Stimulated activated CD8-positive, alpha-beta memory T cell treated with anti-CD3 and anti-CD28 coated beads, Interleukin-15, amount 100 ng/mL, for 4 hours (primary cell): ENCODE results near the gene SPAG16.
"Not testable (repeated sequence)": the region's sequence is repeated elsewhere in the genome, so short reads cannot be mapped to it uniquely, and the experiment has no call there.

Source experiments
- DNase-seq, 2 donors: peaks; one replicate each; pipeline ENCODE4 v3.0.0-alpha.2; 2020; ENCODE audit warnings: low read depth in 2 of 2

SPAG16 gene

DNA sequence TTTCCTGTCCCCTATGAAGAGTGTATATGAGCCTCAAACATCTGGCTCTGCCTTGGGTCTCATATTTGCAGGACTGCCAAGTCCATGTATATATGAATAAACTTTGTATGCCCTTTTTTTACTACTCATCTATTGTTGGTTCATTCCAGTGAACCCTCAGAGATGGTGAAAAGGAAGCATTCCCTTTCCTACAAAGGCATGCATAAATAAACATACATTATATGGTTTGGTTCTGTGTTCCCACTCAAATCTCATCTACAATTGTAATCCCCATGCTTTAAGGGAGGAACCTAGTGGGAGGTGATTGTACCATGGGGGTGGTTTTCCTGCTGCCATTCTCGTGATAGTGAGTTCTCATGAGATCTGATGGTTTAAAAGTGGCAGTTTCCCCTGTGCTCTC lies 534.2 kb downstream of the SPAG16 start:
- no peak for DNase-seq

DNA sequence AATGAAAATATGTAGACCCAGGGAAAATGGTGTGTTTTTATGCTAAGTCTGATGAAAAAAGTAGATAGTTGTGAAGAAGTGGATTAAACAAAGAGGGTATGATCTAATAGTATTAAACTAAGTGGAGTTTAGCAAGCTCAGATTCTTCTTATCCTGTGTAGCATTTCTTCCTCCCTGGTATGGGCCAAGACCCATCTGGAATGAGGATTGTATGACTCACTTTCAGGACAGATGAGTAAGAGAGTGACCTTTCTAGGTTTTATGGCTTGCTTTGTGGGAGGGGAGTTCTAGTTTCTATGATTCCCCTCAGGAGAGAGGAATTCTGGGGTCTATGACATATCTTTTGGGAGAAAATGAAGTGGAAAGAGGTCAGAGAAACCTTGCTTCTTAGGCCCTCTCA lies 550.1 kb downstream of the SPAG16 start:
- DNase-seq: no peak

DNA sequence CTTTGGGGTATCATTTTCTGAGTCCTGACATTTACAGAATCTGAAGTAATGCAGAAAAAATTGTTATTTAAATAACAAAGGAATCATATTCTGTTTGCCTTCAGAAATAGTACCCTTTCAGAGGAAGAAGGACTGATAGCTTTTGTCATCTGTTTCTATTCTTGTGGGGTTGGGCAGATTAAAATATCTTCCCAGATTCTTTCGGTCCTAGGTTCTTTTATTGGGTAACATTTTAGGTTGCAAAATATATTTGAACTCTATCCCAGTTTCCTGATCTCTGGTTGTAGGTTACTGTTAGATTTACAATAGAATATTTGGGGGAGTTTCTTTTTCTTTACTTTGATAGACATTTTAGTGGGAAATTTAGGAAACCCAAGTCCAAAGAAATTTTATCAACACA lies 550.5 kb downstream of the SPAG16 start:
- no peak for DNase-seq

DNA sequence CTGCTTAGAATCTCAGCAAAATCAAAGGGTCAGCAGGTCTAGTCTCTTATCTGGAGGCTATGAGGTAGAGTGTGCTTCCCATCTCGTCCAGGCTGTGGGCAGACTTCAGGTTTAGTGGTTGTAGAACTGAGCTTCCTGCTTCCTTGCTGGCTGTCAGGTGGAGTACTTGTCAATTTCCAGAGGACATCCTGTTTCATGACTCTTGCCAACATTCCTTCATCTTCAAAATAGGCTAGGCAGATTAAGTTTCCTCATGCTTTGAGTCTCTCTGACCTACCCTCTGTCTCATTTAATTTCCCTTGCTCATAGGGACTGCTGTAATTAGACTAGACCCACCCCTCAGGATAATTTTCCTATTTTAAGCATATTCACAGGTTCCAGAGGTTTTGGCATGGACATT lies 562.6 kb downstream of the SPAG16 start:
- no peak for DNase-seq

DNA sequence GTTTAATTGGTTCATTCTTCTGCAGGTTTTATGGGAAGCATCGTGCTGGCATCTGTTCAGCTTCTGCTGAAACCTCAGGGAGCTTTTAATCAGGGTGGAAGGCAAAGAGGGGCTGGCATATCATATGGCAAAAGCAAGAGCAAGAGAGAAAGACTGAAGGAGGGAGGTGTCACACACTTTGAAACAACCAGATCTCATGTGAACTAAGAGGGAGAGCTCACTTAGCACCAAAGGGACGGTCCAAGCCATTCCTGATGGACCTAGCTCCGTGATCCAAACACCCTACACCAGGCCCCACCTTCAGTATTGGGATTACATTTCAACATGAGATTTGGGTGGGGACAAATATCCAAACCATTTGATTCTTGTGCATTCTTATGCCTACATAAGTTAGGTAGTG lies 563.1 kb downstream of the SPAG16 start:
- DNase-seq: no peak

DNA sequence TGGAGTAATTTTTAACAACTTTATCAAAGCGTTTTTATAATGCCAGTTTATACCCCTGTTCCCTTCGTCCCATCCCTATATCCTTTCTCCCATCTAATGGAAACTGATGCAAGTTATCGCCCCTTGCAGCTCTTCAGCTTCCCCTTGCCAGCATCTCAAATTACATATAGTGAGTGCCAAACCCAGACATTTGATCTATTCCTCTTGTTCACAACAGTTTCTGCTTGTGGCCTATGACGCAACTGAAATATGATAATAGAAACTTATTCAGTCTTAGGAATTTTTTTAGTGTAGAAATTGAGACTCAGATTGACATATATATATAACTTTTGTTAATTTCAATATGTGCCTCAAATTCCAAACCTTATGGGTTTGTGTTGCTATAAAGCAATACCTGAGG lies 564.4 kb downstream of the SPAG16 start:
- DNase-seq: no peak

DNA sequence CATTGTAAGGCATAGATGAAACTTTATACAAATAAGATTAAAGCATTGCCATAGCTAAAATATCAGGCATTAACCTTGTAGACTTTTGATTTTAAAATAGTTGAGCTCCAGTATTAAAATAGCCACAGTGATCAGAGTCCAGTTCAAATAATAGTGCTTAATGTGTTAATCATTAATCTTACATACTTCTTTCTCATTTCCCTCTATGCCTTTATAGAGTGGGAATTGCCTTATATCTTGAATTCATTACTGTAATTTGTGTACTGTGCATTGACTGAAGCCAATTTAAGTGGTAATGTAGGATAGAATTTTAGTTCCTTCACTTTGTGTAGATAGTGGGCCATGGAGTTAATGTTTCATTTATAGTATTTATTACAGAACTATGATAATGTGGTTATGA lies 577.4 kb downstream of the SPAG16 start:
- no peak for DNase-seq

DNA sequence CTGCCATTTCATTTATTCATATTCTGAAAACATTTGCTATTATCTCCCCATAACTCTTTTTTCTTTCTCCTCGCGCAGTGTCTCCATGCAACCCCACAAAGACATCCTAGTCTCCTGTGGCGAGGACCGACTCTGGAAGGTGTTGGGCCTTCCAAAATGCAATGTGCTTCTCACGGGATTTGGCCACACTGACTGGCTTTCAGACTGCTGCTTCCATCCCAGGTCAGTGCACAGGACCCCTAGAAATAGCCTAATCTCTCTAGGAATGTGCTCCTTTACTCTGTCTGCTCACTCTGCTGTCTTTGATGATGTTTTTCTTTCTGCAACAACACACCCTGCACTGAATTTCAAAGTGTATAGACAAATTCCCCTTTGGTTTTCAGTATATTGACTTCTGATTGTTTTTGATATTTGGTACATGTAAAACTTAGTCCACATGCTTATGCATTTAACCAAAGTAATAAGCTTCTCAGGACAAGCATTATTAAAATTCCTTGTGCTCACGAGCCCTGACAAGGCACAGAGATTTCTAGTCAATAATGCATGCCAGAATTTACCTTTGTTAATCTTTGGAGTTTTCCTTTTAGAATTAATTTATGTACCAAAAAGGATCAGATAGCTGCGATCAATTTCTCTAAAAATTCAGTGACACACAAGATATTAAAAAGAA lies 578.3 kb downstream of the SPAG16 start:
- DNase-seq: no peak

DNA sequence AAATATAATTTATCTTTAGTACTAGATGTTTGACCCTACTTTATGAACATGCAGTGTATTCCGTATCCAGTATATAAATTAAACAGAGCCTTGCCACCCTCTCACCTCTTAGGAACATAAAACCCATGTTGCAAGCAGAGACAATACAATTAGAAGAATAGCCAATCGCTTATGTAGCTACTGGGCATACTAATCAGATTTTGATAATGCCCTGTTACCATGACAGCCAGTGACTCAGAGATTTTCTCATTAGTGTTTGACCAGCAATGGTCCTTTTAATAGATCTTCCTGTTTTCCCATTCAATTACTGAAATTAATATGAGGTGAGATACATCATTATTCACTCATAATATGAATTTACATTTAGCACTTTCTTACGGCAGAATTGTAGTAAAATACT lies 579.3 kb downstream of the SPAG16 start:
- no peak for DNase-seq

DNA sequence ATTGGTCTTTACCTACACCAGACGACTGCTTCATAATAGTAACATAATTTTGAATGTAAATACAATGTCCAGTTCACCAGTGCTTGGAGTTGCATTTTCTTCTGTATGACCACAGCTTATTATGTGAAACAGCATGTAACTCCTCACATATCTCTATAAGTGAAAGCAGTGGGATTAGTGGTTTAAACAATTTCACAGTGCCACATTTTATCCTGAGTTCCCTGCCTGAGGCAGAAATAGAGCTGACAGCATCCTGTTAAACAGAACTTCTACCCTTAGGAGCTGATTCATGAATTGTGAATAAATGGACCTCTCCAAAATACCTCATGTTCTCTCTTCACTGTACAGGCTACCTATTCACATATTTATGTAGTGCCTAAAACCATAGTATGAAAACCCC lies 584.3 kb downstream of the SPAG16 start:
- no peak for DNase-seq

DNA sequence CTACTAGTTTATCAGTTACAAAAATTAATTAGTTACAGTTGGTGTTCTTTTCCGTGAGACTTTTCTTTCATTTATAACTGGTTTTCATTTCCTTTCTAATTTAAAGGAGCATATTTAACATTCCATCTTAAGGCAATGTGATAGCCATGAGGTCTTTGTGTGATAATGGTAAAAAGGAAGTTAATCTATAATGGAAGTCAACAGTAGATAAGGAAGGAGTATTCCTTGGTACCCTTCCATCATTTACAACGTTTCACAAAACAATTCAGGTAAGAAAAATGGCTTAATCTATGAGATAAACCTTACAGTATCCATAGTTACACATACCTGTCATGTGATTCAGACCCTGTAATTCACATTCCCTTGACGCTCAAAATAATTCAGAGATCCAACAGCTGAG lies 601.2 kb downstream of the SPAG16 start:
- no peak for DNase-seq

DNA sequence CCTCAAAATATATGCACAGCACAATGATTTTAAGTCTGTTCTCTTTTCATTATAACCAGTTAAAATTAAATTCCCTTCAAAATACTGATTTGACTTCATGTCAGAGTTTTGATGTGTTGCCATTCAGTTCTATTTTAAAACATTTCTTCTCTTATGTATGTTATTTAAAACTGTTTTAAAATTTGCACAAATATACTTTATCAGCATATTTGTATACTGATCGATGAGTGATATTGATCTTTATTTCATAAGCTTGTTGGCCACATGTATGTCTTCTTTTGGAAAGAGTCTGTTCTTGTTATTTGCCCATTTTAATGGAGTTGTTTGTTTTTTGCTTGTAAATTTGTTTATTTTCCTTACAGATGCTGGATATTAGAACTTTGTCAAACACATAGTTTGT lies 630.2 kb downstream of the SPAG16 start:
- DNase-seq: no peak

DNA sequence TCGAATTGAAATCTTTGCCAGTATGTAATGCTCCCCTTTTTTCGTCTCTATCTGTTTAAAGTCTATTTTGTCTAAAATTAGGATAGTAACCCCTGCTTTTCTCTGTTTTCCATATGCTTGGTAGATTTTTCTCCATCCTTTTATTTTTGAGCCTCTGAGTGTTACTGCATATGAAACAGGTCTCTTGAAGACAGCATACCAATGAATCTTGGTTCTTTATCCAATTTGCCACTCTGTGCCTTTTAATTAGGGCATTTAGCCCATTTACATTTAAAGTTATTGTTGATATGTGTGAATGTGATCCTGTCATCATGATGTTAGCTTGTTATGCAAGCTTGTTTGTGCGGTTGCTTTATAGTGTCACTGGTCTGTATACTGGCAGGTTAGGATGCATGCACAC lies 635.8 kb downstream of the SPAG16 start:
- no peak for DNase-seq

DNA sequence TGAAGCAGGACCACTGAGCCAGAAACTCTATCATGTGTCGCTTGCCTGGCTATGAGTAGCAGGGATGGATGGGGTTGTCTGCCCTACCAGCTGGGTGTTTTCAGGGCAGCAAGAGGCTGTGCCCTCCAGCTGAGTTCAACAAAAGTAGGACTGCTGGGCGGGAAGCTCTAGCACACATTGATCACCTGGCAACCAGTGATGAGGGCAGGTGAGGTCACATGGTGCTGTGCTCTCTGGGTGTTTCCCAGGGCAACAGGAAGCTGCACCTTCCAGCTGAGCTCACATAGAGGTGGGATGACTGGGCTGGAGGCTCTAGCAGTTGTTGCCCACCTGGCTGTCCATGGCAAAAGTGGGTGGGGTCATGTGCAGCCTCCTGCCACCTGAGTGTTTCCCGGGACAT lies 639.3 kb downstream of the SPAG16 start:
- DNase-seq: no peak

DNA sequence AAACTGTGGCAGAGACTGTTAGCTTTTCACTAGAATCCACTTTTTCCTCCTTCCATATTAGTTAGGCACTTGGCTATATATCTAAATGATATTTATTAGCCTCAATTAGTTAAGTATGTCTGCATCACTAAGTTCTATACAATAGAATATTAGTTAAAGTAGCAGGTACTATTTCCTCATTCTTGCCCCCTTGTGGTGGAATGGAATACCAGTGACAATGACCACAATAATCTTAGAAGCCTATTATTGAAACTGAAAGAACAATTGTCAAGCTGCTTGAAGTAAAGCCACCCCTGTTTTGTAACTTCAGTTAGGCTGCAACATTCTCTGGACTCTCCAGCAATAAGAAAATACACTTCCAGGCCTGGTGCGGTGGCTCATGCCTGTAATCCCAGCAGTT lies 650.3 kb downstream of the SPAG16 start:
- no peak for DNase-seq

DNA sequence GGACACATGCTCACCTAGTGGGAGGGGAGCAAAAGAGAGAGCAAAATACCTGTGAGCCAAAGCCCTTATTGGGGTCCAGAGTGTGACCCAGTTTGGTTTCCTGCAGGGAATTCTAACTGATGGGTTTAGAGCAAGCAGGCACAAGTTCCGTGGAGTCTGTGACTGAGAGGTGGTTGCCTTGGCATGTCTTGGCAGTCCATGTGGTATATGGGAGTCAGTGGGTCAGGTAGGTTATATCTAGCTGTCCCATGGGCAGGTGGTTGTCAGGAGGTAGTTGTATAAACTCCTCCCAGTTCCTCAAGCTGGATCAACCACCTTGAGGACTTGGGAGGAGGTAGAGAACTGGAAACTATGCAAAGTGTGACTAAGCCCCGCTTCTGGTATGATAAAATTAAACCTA lies 673.8 kb downstream of the SPAG16 start:
- no peak for DNase-seq

DNA sequence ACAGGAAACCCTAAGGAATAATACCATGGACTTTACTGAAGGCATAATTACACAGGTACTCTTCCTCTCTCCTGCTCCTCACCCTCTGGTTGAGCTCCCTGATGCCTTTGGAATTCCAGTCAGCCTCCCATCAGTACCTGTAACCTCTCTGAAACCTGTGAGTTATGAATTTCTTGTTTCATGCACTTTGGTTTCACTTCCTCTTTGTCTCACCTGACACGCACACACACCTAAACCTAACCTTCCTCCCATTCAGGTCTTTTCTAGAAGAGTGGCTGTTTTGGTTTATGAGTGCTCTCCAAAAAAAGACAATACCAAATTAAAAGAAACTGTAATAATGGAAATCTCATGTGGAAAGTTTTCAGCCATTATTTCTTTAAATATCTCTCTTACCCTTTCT lies 675.3 kb downstream of the SPAG16 start:
- no peak for DNase-seq

DNA sequence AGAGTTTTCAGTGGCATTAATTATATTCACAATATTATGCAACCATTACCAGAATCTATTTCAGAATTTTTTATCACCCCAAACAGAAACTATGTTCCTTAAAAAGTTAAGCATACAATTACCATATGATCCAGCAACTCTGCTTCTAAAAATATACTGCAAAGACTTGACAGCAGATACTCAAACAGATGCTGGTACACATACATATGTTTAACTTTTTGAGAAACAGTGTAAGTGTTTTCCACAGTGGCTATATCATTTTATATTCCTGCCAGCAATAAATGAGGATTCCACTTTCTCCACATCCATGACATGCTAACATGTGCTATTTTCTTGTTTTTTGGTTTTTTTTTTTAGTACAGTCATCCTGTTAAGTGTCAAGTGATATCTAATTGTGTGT lies 687.3 kb downstream of the SPAG16 start:
- DNase-seq: no peak

DNA sequence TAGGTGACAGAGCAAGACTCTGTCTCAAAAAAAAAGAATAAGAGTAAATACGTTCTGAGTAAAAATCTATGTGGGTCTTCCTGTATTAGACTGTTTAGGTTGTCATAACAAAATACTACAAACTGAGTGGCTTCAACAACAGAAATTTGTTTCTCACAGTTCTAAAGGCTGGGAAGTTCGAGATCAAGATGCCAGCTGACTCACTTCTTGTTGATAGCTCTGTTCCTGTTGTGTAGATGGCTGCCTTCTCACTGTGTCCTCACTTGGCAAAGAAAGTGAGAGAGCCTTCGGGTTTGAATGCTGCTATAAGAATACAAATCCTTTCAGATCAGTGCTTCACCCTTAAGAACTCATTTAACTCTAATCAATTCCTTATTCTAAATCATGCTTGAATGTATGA lies 696.6 kb downstream of the SPAG16 start:
- DNase-seq: no peak

DNA sequence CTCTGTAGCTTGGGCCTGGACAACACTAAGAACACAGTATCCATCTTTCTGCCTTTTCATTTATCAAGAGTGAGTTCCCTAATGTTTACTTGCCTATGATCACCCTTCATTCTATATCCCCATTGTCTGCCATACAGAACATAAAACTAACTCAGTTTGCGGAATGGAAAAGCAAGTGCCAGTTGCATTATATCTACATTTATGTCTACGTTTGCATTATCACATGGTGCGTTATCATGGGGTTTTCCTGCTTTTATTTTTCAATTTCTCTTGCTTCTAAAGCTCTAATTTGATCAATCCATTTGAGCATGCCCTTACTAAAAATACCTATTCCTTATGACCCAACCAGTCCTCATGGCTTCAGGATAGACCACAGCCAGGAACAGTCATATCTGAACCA lies 704.9 kb downstream of the SPAG16 start:
- no peak for DNase-seq

DNA sequence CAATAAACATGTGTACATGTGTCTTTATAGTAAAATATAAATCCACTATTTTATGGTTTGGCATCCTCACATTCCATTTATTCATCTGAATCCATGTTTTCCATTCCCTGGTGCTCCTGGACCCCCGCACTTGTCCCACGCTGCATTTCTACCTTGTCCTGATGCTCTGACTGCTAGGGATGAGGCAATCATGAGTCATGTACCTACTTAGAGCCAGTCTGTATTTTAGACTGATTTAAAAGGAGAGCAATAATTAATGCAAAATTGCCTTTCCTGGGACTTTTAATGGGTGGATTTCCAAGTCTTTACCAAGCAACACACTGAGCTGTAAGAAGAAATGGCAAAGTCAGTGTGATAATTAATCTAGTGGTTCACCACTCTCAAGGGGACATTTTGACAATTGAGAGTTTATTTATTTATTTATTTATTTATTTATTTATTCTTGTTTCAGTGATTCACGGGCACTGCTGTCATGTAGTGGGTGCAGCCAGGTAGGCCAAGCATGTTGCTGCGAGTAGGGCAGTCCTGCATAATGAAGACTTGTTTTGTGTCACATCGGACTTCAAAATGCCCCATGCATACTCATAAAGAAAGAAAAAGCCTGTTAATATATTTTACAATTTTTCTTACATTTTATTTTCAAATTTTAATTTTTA lies 707.3 kb downstream of the SPAG16 start:
- DNase-seq: no peak

DNA sequence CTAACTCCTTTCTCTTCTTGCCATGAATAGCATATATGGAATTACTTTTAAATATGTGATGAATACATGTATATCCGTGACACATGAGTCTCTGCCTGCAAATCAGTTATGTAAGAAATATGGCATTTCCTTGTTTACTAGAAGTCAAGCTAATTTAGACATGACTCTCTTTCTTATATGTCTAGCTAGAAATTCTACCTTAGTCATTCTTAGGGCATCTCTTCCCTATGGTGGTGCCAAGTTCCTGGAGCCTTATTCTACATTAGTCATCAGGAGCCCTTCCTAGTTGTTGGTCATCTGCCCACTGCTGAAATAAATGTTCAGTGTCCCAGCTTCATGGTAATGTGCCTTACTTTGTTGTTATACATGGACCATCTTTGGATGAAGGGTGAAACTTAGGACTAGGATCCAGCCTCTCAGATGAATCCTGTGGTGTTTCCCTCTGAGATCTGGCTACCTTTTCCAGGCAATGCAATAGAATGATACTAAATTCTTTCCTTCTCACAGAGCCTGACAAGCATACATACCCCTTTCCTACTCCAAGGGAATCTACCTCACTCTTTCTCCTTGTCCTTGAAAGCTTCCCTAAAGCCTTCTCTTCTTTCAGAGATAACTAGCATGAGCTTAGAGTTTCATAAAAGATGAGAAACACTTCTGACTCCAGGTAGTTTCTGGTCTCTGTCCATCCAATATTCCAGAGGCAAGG lies 711.3 kb downstream of the SPAG16 start:
- DNase-seq: no peak

DNA sequence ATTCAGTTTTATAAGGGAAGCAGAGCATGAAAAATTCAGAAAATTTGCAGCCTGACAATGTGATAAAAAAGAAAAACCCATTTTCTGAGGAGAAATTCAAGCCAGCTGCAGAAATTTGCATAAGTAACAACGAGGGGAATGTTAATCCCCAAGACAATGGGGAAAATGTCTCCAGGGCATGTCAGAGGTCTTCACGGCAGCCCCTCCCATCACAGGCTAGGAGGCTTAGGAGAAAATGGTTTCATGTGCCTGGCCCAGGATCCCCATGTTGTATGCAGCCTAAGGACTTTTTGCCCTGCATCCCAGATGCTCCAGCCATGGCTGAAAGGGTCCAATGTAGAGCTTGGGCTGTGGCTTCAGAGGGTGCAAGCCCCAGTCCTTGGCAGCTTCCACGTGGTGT lies 714.7 kb downstream of the SPAG16 start:
- not testable (repeated sequence) for DNase-seq
